Stimulated activated naive CD8-positive, alpha-beta T cell treated with anti-CD3 and anti-CD28 coated beads, Interleukin-15, amount 100 ng/mL, for 72 hours (primary cell): Measurements from ENCODE around the gene CYP27B1.
"Not testable (repeated sequence)": the region's sequence is repeated elsewhere in the genome, so short reads cannot be mapped to it uniquely, and the experiment has no call there.

Experiments used
- ATAC-seq: fragments of 150-1000 bp; cut with Tn5 transposase; 2 replicates; pipeline ENCODE4 v1.10.0; 2021; ENCODE audit warnings: mild to moderate bottlenecking, moderate library complexity
- DNase-seq, 2 donors: peaks; one replicate each; pipeline ENCODE4 v3.0.0; 2021 to 2022
- H3K27ac Mint-ChIP-seq, 2 donors: one replicate each; pipeline ENCODE4 v1.8.0; 2022; ENCODE audit warnings: mild to moderate bottlenecking in 2 of 2, mixed read lengths in 2 of 2, moderate library complexity in 2 of 2
- H3K27me3 Mint-ChIP-seq: one replicate; pipeline ENCODE4 v1.8.0; 2022; ENCODE audit warnings: mixed read lengths
- H3K4me1 Mint-ChIP-seq: one replicate; pipeline ENCODE4 v1.8.0; 2022; ENCODE audit warnings: mild to moderate bottlenecking, mixed read lengths
- H3K4me3 Mint-ChIP-seq, 2 donors: one replicate each; pipeline ENCODE4 v1.8.0; 2022; ENCODE audit warnings: mild to moderate bottlenecking in 2 of 2, mixed read lengths in 2 of 2, moderate library complexity in 1 of 2
- H3K9me3 Mint-ChIP-seq, 2 donors: one replicate each; pipeline ENCODE4 v1.8.0; 2022; ENCODE audit warnings: mixed read lengths in 2 of 2

CYP27B1 gene

DNA sequence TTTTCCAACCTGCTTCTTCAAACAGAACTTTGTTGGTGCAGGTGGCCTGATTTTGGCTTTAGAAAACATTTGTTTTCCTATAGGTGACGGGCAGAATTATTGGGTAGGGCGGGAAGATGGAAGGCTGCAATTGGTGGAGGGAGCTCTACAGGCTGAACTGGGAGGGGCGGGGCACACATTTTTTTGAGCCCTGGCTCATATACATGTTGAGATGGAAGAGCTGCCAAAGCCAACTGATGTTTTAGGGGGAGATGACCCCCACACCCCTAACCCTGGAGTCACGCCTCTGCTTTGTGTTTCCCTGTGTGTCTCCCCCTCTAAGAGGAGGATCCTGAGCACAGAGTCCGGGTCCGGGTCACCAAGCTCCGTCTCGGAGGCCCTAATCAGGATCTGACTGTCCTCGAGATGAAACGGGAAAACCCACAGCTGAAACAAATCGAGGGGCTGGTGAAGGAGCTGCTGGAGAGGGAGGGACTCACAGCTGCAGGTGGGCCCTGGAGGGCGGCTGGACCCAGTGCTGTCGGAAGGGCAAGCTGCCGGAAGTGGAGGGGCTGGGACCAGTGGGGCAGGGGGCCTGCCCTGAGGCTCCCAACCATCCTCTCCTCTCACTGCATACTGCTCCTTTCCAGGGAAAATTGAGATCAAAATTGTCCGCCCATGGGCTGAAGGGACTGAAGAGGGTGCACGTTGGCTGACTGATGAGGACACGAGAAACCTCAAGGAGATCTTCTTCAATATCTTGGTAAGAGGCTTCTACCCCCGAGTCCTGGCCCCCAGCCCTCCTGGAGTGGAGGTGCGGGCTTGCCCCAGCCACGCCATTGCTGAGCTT is 46.9 kb downstream of the CYP27B1 start:
- H3K27ac Mint-ChIP-seq = no peak overlapping the region
- no peak overlapping the region for H3K4me3 Mint-ChIP-seq
- H3K4me1 Mint-ChIP-seq = peaks cover 4% of the 10 kb centered on the region
- no peaks in the 10 kb centered on the region for H3K9me3 Mint-ChIP-seq
- no peaks in the 10 kb centered on the region for H3K27me3 Mint-ChIP-seq
- ATAC-seq (no peak), DNase-seq (no peak)

GRCh38 chr12:57718641-57719528 is 48.0 kb downstream of the CYP27B1 start:
- no peak for DNase-seq
- Mint-ChIP-seq H3K27me3 (no peaks in the 10 kb centered on the region), H3K4me1 (peaks cover 4% of the 10 kb centered on the region), H3K27ac (no peak overlapping the region), H3K4me3 (no peak overlapping the region), H3K9me3 (no peaks in the 10 kb centered on the region)
- no peak for ATAC-seq

DNA sequence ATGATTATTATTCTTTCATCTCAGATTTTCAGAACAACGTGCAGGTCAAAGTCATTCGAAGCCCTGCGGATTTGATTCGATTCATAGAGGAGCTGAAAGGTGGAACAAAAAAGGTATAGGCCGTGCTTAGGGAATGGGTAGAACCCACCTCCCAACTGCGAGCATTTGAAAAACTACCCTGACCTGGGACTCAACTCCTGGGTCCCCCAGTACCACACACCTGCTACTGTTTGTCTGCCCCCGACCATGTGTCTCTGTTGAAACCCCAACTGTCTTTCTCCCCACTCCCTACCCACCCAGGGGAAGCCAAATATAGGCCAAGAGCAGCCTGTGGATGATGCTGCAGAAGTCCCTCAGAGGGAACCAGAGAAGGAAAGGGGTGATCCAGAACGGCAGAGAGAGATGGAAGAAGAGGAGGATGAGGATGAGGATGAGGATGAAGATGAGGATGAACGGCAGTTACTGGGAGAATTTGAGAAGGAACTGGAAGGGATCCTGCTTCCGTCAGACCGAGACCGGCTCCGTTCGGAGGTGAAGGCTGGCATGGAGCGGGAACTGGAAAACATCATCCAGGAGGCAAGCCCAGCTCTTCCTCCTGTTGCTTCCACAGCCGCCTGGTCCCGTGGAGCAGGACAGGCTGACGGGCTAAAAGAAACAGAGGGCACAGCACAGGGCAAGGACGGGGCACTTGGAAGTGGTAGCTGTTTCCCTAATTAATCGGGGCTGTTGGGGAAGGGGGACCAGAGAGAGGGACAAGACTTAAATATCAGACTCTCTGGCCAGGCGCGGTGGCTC is 48.8 kb downstream of the CYP27B1 start:
- H3K9me3 Mint-ChIP-seq = no peaks in the 10 kb centered on the region
- H3K4me3 Mint-ChIP-seq = no peak overlapping the region
- H3K27ac Mint-ChIP-seq = peak overlapping the region; percentile 0 to 2
- peaks cover 4% of the 10 kb centered on the region for H3K4me1 Mint-ChIP-seq
- ATAC-seq (no peak), DNase-seq (no peak)
- H3K27me3 Mint-ChIP-seq = no peaks in the 10 kb centered on the region

GRCh38 chr12:57717131-57717530 is 49.7 kb downstream of the CYP27B1 start:
- H3K27me3 Mint-ChIP-seq = no peaks in the 10 kb centered on the region
- H3K27ac Mint-ChIP-seq = peak overlapping the region in 1 of 2 donors; percentile 54
- ATAC-seq (no peak), DNase-seq (no peak)
- H3K4me1 Mint-ChIP-seq = peaks cover 4% of the 10 kb centered on the region
- H3K4me3 Mint-ChIP-seq = no peak overlapping the region
- H3K9me3 Mint-ChIP-seq = no peaks in the 10 kb centered on the region

GRCh38 chr12:57716305-57716704 is 50.6 kb downstream of the CYP27B1 start:
- ATAC-seq = no peak
- Mint-ChIP-seq H3K27ac (peak overlapping the region in 1 of 2 donors; percentile 24), H3K4me3 (no peak overlapping the region)

GRCh38 chr12:57715786-57716185 is 51.1 kb downstream of the CYP27B1 start:
- Mint-ChIP-seq H3K27ac (peak overlapping the region in 1 of 2 donors; percentile 29), H3K4me3 (no peak overlapping the region), H3K27me3 (no peaks in the 10 kb centered on the region), H3K4me1 (no peaks in the 10 kb centered on the region), H3K9me3 (no peaks in the 10 kb centered on the region)
- ATAC-seq (no peak), DNase-seq (no peak)

More at GRCh38 chr12:57716305-57716704, 50.6 kb downstream of the CYP27B1 start:
- Mint-ChIP-seq H3K27me3 (no peaks in the 10 kb centered on the region), H3K4me1 (no peaks in the 10 kb centered on the region), H3K9me3 (no peaks in the 10 kb centered on the region)
- no peak for DNase-seq

- not testable (repeated sequence) for H3K27ac Mint-ChIP-seq, H3K27me3 Mint-ChIP-seq, H3K4me1 Mint-ChIP-seq, DNase-seq, H3K4me3 Mint-ChIP-seq, ATAC-seq, H3K9me3 Mint-ChIP-seq
These were observed 51.7 kb downstream of the CYP27B1 start for GRCh38 chr12:57715036-57715748.

GRCh38 chr12:57713209-57713608 is 53.7 kb downstream of the CYP27B1 start:
- no peaks in the 10 kb centered on the region for H3K4me1 Mint-ChIP-seq
- no peak overlapping the region for H3K4me3 Mint-ChIP-seq
- ATAC-seq (no peak), DNase-seq (no peak)
- H3K27ac Mint-ChIP-seq = no peak overlapping the region
- no peaks in the 10 kb centered on the region for H3K27me3 Mint-ChIP-seq
- no peaks in the 10 kb centered on the region for H3K9me3 Mint-ChIP-seq

DNA sequence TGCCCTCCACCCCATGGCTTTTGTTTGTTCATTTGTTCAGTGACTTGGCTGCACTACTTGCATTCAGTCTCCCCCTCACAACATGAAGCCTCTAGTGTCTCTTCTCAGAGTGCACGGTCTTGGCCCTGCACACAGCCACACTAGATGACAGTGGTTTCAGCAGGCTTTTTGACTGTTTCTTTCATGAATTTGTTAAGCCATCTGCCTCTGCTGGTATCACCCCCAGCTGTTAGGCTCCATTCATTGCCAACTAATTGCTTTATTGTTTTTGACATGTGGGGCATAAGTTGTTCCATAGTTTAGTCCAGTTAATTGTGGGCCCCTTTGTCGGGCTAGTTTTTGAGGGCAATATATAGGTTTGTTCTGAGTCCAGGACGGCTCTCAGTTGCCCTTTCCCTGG is 54.2 kb downstream of the CYP27B1 start:
- DNase-seq = no peak
- Mint-ChIP-seq H3K27ac (no peak overlapping the region), H3K27me3 (no peaks in the 10 kb centered on the region)

More for the DNA sequence above, 54.2 kb downstream of the CYP27B1 start:
- H3K9me3 Mint-ChIP-seq = no peaks in the 10 kb centered on the region
- ATAC-seq = no peak
- H3K4me3 Mint-ChIP-seq = no peak overlapping the region
- H3K4me1 Mint-ChIP-seq = no peaks in the 10 kb centered on the region
